HG03439 (cell line): Measurements from ENCODE around the gene ISG20L2.
A peak's percentile ranks its signal among the peaks of the same experiment; 100 is the strongest.
"Not testable (repeated sequence)": the region's sequence is repeated elsewhere in the genome, so short reads cannot be mapped to it uniquely, and the experiment has no call there.

Experiments used
- ATAC-seq: cut with Tn5 transposase; IDR thresholded peaks from one replicate; pipeline ENCODE4 v1.9.1; 2021; ENCODE audit warnings: mild to moderate bottlenecking, moderate library complexity; ENCODE audit not compliant: unreplicated experiment

ISG20L2 gene, protein sequence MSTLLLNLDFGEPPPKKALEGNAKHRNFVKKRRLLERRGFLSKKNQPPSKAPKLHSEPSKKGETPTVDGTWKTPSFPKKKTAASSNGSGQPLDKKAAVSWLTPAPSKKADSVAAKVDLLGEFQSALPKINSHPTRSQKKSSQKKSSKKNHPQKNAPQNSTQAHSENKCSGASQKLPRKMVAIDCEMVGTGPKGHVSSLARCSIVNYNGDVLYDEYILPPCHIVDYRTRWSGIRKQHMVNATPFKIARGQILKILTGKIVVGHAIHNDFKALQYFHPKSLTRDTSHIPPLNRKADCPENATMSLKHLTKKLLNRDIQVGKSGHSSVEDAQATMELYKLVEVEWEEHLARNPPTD

DNA sequence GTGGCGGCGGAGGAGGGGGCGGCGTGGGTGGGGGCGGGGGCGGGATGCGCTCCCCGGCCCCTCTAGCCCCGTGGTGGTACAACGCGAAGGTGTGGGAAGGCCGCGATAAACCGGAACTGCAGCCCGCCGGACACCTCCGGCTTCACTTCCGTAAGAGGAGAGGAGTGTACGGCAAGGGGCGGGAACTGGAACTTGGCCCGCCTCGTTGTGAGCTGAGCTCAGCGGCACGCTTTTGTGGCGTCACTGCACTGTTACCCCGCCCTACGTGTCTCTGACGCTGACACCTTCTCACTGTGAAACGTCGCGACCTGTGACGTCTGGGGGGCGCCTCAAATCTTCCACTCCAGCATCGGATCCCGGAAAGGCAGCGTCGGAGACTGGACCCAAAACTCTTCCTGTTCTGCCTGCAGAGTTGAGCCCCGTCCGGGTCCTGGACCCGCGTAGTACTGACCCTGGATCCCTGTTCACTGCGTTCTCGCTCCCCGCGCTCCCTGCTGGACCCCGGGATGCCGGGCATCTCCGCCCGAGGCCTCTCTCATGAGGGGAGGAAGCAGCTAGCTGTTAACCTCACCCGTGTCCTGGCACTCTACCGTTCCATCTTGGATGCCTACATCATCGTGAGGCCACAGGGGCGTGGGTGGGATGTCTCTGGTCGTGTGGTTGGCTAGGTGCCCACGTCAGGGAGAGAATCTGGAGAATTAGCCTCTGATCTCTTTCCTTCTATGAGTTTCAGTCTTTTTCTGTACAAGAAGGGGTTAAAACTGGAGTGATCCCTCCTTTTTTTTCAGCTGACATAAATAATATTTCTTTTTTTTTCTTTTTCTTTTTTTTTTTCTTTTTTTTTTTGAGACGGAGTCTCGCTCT lies at the start of gene ISG20L2:
Gene ISG20L2, minus strand, starts transcription at position 168 of the 864 bp plus-strand sequence. CDS start 1,114 bp downstream, outside the sequence.
- ATAC-seq = peak; percentile 85

DNA sequence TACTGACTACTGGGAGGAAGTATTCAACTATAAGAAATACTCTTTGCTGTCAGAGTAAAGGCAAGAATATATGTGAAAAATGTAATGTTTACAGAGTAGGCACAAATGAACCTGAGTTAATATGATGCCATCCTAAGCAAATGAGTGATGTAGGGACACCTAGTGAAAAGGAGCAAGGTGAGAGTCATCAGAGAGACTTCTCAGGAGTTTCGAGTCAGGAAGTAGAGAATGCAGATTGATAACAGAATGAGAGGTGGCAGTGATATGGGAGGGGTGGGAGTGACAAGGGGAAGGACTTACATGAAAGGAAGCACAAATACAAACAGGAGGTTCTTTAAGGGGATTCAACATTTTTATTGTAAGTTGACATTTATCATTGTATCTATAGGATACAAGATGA lies 49.0 kb upstream of the ISG20L2 start:
- no peak for ATAC-seq

DNA sequence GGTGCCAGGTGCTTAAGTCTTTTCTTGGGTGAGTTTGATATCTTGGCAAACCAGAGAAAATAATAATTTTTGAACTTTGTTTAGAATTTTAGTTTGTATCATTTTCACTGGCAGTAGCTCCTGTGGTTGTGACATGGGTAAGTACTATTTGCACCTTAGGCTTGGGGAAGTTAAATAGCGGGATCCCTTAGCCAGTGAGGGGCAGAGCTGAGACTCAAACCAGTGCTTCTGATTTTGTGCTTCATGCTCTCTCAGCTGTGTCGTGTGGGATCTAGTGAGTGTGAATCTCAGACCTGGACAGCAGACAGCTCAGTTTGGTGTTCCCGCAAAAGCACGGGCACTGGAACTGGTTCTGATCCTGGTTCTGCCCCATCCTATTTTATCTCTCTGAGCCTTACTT lies 48.4 kb upstream of the ISG20L2 start:
- ATAC-seq = no peak

DNA sequence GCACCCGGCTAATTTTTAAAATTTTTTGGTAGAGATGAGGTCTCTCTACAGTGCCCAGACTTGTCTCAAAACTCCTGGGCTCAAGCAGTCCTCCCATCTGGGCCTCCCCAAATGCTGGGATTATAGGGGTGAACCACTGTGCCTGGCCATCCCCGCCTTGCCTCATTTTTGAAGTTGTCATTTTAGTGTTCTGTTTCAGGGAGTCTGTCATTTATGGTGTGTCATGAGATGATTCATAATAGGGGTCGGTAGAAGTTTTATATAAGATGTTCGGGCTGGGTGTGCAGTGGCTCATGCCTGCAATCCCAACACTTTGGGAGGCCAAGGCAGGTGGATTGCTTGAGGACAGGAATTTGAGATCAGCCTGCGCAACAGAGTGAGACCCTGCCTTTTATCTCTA lies 47.2 kb upstream of the ISG20L2 start:
- no peak for ATAC-seq

DNA sequence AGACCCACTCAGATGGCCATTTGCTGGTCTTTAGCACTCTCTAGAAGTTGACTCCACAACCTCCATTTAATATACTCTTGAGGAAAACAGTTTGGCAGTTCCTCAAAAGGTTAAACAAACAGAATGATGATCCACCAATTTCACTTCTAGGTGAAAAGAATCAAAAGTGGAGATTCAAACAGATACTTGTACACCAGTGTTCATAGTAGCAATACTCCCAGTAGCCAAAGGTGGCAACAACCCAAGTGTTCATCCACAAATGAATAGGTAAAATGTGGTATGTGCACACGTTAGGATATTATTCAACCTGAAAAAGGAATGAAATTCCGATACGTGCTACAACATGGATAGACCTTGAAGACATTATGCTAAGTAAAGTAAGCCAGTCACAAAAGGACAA lies 45.0 kb upstream of the ISG20L2 start:
- no peak for ATAC-seq

DNA sequence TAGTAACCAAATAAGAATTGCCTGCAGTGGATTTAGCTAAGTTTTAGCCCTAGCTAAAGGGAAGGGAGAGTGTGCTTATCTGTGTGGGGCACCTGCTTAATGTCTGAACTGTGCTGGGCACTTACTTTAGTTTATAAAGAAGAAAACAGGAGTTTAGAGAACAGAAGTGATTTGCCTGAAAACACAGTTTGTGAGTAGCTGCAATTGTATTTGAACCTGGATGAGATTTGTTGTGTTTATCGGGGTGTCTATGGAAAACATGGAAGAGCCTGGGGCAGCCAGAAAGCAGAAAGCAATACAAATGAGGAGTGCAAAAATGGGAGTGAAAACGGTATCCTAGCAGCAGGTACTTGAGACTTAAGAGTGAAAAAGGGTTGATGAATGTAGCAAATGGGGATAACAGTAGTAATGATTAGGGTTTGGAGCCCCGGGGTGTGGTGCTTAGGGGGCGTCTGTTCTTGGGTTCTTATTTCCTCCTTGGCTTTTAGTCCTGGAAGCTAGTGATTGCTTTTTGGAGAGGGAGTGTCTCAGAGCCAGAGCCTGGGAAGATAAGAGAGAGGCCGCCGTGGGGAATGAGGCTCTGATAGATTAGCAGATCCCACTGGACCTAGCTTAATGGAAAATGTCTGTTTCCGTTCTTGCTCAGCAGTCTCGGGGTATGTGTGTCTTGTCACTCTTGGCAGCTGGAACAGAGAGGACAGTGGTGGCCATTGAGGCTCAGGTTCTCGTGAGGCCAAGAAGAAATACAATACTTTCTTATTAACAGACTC lies 44.3 kb upstream of the ISG20L2 start:
- no peak for ATAC-seq

DNA sequence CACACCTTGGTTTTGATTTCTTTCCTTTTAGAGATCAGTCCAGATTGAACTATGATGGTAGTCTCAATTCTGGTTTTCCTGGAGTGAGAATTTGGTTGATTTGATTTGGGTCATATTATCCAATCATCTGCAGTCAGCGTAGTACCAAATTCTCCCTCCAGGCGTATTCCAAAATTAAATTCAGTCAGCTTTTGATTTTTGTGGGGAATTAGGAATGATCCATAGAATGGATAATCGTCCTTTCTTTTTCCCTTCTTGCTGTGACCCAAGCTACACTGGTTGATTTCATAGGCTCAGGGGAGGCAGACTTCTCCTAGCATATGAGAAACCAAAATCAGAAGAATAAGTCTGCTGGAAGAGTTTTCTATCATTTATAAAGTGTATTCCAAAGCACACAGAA lies 43.7 kb upstream of the ISG20L2 start:
- ATAC-seq = no peak

DNA sequence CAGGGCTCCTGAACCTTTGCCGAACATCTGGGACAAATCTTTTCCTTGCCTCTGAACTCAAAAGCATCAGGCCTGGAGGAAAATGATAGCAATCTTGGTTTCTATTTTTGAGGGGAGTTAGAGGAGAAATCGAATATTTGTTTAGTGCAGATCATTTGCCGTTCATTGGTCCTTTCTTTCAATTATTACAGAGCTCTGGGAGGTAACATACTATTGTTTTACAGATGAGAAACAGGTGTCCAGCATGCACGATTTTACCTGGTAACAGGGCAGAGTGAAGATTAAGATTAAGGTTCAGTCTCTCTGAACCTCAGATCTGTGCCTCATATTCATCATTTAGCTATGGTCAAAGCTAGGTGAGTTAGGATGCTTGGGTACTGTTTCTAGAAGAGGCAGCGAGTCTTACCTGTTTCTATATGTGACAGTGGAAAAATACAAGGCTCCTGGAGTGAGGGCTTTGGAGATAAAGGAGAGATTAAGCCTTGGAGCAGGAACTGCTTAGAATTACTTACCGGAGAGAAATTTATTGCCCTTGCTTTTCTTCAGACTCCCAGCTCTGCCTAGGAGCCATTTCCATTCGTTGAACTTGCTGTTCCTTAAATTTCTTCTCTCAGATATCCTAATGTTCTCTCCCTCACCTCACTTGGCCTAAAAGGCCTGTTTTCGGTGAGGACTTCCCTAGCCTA lies 40.2 kb upstream of the ISG20L2 start:
- ATAC-seq = no peak

DNA sequence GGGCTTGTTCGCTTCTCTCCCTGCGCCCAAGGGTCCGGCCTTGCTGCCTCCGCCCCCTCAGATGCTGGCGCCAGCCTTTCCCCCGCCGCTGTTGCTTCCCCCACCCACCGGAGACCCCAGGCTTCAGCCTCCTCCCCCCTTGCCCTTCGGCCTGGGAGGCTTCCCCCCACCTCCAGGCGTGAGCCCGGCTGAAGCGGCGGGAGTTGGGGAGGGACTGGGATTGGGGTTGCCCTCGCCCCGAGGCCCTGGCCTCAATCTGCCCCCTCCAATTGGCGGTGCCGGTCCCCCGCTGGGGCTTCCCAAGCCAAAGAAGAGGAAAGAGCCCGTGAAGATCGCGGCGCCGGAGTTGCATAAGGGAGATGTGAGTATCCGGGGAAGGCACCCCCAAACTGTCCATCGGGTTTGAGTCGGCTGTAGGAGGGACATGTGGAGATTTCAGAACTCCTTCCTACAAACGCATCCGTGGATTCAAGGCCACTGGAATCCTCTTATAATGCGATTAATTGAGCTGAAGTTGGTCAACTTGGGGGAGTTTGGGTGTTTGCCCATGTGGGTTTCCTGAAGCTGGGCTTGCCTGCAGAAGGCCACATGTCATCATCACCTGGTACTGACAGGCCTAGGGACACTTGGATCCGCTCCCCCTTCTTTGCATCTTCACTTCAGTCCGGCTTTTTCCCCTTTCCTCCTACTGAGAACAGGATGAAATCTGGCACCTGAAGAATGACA lies 39.5 kb upstream of the ISG20L2 start:
- peak; percentile 2 for ATAC-seq

DNA sequence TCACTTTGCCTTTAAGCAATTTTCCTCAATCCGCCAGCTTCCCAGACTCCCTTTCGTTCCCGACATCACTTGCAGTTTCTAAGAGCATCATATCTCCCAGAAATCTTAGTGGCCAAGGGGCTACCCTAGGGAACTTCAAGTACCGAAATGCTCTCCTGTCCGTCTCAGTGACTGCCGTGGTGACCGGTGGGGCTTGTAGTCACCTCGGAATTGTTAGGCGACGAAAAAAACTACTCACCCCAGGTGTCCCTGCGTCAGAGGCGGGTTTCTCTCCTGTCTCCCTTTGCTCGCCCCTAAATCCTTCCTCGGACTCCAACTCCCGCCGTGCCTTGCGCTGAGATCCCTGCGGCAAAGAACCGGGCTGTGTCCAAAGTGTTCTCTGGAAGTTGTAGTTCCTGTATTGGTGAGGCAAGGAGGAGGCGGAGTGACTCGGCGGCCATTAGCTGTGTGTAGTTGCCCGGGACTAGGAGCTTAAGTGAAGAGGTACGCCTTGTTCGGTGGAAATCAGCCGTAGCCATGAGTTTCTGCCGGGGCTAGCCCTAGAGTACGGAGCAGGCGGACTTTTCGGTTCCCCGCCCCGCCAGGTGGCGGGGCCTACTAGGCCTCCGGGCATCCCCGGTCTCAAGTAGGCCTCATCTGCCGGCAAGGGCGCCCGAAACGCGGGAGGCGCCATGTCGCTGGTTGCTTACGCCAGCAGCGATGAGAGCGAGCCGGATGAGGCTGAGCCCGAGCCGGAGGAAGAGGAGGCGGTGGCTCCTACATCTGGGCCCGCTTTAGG lies 38.7 kb upstream of the ISG20L2 start, which contains the start of gene PRCC:
Gene PRCC, plus strand, starts transcription at position 435 of the 778 bp plus-strand sequence. Its CDS starts 237 bp downstream, at position 672.
- ATAC-seq = peak; percentile 92

DNA sequence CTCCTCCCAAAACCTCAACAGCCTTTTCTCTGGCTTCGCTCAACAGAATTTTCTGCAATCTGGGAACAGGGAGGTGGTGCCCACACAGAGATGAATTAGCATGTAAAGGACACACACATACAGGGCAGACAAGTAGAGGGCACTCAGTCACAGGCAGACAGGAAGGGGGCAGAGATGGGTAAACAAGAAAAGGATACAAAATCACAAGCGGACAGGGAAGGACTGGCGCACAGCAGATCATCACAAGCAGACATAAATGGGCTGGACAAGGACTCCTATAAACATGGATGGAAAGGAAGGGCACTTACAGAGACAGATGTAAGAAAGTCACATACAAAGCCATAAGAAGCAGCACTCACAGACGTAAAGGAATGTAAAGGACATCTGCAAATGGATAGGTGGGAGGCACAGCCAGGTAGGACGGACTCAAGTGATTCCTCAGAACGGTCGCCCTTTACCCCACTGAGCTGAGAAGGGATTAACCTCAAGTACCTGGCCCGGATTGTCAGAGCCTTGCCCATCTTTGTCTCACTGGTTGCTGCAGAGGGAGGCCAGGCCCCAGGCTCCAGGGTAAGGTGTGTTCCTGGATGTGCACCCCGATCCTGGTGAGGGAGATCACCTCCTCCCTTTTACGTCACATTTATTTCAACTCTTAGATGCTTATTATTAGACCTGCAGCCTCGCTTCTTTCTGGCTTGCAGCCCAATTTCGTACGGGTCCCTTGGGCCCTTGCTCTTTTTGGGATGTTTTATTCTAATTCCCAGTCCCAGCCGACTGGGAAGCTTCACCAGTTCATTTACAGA lies 37.9 kb upstream of the ISG20L2 start:
- peak; percentile 5 for ATAC-seq

DNA sequence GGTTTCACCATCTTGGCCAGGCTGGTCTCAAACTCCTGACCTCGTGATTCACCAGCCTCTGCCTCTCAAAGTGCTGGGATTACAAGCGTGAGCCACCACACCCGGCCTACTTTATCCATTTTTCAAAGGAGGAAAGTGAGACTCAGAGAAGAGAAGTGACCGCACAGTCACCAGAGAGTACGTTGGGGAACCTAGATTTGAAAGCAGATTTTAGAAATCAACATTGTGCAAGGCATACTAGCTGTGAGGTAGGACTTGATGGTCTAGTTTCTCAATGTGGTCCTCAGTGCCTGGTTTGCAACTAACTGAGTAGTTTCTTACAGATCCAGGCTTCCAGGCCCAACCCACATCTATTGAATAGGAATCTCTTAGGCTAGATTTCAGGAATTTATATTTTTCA lies 37.1 kb upstream of the ISG20L2 start:
- no peak for ATAC-seq

DNA sequence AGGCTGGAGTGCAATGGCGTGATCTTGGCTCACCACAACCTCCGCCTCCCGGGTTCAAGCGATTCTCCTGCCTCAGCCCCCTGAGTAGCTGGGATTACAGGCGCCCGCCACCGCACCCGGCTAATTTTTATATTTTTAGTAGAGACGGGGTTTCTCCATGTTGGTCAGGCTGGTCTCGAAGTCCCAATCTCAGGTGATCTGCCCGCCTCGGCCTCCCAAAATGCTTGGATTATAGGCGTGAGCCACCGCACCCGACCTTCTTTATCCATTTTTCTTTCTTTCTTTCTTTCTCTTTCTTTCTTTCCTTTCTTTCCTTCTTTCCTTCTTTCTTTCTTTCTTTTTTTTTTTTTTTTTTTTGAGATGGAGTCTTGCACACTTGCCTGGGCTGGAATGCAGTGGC lies 36.6 kb upstream of the ISG20L2 start:
- not testable (repeated sequence) for ATAC-seq

DNA sequence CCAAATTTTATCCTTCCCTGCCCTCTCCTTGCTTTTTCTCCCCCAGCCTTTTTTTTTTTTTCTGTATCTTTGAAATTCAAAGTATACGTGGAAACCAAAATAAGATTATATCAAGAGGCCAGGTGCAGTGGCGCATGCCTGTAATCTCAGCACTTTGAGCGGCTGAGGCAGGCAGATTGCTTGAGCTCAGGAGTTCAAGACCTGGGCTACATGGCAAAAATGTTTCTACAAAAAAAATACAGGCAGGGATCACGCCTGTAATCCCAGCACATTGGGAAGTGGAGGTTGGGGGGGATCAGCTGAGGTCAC lies 32.2 kb upstream of the ISG20L2 start:
- ATAC-seq = no peak

DNA sequence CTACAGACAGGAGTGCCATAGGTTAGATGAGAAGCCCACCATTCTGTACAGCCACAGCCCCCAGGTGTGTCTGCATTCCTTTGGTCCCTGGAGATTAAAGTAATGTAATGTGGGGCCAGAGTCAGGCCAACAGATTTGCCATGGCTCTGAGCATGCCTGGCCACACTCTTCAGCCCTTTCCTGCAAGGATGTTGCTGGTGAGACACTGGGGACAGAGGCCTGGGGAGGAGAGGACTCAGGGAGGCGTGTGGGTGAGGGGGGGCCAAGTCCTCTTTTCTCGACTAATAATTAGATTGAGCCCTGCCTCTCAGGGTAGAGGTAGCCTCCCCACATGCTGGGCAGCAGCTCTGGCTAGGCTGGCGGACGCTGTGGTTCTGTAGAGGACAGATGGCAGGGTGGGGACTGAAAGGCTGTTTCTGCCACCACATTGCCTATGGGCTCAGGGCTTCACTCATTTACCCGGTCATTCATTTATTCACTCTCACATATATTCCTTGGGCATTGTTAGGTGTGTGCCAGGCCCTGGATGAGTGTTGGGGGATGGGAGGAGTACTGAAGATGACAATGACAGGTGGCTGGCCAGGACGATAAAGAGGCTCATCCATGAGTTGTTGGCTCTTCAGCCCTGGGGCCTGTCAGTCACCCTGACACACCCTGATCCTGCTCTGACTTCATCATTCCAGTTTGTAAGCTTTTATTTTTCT lies 31.7 kb upstream of the ISG20L2 start:
- no peak for ATAC-seq

DNA sequence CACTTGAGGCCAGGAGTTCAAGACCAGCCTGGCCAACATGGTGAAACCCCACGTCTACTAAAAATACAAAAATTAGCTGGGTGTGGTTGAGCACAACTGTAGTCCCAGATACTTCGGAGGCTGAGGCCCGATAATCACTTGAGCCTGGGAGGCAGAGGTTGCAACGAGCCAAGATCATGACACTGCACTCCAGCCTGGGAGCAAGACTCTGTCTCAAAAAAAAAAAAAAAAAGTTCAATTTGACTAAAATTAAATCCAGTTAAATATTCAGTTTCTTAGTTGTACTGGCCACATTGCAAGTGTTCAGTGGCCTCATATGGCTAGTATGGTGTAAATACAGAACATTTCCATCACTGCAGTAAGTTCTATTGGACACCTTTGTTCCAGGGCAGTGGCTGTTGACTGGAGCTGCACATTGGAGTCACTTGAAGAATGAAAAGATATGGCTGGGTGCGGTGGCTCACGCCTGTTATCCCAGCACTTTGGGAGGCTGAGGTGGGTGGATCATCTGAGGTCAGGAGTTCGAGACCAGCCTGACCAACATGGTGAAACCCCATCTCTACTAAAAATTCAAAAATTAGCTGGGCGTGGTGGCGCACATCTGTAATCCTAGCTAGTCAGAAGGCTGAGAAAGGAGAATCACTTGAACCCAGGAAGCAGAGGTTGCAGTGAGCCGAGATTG lies 29.1 kb upstream of the ISG20L2 start:
- not testable (repeated sequence) for ATAC-seq

DNA sequence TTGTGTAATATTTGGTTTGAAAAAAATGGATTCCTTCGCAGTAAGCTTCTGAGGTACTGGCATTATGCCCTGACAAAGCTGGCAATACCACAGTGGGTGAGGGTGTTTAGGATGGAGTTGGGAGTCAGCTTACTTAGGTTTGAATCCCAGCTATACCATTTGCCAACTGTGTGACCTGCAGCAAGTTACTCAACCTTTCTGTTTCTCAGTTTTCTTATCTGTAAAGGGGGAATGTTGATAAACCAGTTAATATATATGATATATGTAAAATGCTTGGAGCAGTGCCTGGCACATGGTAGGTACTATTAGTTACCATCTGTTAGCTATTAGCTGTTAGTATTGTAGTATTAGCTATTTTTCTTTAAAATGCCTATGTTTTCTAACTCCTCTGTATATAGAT lies 27.8 kb upstream of the ISG20L2 start:
- no peak for ATAC-seq
